GM23248 (cell line): ENCODE measurements around the gene CDC14A. TPM values are rescaled to one million over a fixed set of nuclear protein-coding genes. Genes with fewer than 3 reads are reported as not detected.

Experiments used
- DNase-seq: peaks from one replicate; pipeline ENCODE4 v3.0.0-alpha.2; 2015
- H2AFZ ChIP-seq: fragments of 200-600 bp; sonication (generic); 2 replicates; pipeline ENCODE4 v1.6.1; 2016; ENCODE audit warnings: antibody characterized with exemption
- H3F3A ChIP-seq: fragments of 200-600 bp; sonication (generic); 2 replicates; pipeline ENCODE4 v1.6.1; 2016; ENCODE audit warnings: mild to moderate bottlenecking, antibody characterized with exemption, mixed run types; ENCODE audit not compliant: insufficient read depth
- H3K27ac ChIP-seq: fragments of 200-600 bp; sonication (generic); 2 replicates; pipeline ENCODE4 v1.5.1; 2016; ENCODE audit warnings: mild to moderate bottlenecking
- H3K27me3 ChIP-seq: fragments of 200-600 bp; sonication (generic); replicated peaks from 2 replicates; pipeline ENCODE4 v1.6.1; 2016; ENCODE audit warnings: mild to moderate bottlenecking; ENCODE audit not compliant: insufficient read depth
- H3K36me3 ChIP-seq: fragments of 200-600 bp; sonication (generic); 2 replicates; pipeline ENCODE4 v1.6.1; 2016; ENCODE audit warnings: low read depth, mild to moderate bottlenecking
- H3K4me1 ChIP-seq: fragments of 200-600 bp; sonication (generic); 2 replicates; pipeline ENCODE4 v1.6.1; 2016; ENCODE audit warnings: mild to moderate bottlenecking; ENCODE audit not compliant: insufficient read depth
- H3K4me2 ChIP-seq: fragments of 200-600 bp; sonication (generic); one replicate; pipeline ENCODE4 v1.6.1; 2016; ENCODE audit warnings: mild to moderate bottlenecking; ENCODE audit not compliant: unreplicated experiment
- H3K4me3 ChIP-seq: fragments of 200-600 bp; sonication (generic); 2 replicates; pipeline ENCODE4 v1.5.1; 2016; ENCODE audit warnings: mild to moderate bottlenecking
- H3K79me2 ChIP-seq: fragments of 200-600 bp; sonication (generic); 2 replicates; pipeline ENCODE4 v1.6.1; 2016; ENCODE audit warnings: mild to moderate bottlenecking; ENCODE audit not compliant: insufficient read depth
- H3K9ac ChIP-seq: fragments of 200-600 bp; sonication (generic); 2 replicates; pipeline ENCODE4 v1.6.1; 2016; ENCODE audit warnings: mild to moderate bottlenecking
- H3K9me2 ChIP-seq: fragments of 200-600 bp; sonication (generic); 2 replicates; pipeline ENCODE4 v1.6.1; 2016; ENCODE audit warnings: mixed run types, mild to moderate bottlenecking, moderate library complexity; ENCODE audit not compliant: insufficient read depth
- H3K9me3 ChIP-seq: fragments of 200-600 bp; sonication (generic); one replicate; pipeline ENCODE4 v1.6.1; 2017; ENCODE audit warnings: low read depth
- H4K20me1 ChIP-seq: fragments of 200-600 bp; sonication (generic); 2 replicates; pipeline ENCODE4 v1.6.0; 2016; ENCODE audit not compliant: insufficient read depth
- EZH2 ChIP-seq: fragments of 200-600 bp; sonication (generic); IDR thresholded peaks from 2 replicates; pipeline ENCODE4 v1.6.1; 2018; ENCODE audit warnings: antibody characterized with exemption, mild to moderate bottlenecking; ENCODE audit not compliant: insufficient read depth, poor library complexity, severe bottlenecking
- EZH2phosphoT487 ChIP-seq: fragments of 200-600 bp; sonication (generic); IDR thresholded peaks from 2 replicates; pipeline ENCODE4 v1.6.1; 2018; ENCODE audit warnings: antibody characterized with exemption, moderate library complexity, mild to moderate bottlenecking, low read depth; ENCODE audit not compliant: insufficient read depth
- WGBS, 2 experiments: methylation state at CpG; one replicate each; pipeline ENCODE4 v1.1.6; 2015 to 2017; ENCODE audit warnings: low lambda C conversion rate in 2 of 2, low coverage in 1 of 2; ENCODE audit errors: missing lambda C conversion rate in 2 of 2; 5-methylcytosine and 5-hydroxymethylcytosine counted together
- in situ Hi-C: fragments of 300-500 bp; cut with MboI; formaldehyde crosslinking; loops from 2 replicates; pipeline ENCODE4 v1.15.0; 2020
- polyA plus RNA-seq: library from polyadenylated mRNA; unstranded; fragments of >200 nt; fragmentation: Nextera tagmentation; extraction: Ambion mirVana; gene quantifications from 2 replicates; pipeline ENCODE4 v1.2.1, GENCODE V29; 2016
- total RNA-seq: library from RNA; depleted of rRNA; stranded (reverse); fragments of >200 nt; shearing (Covaris generic); gene quantifications from 2 replicates; pipeline ENCODE4 v1.2.3, GENCODE V29; 2014

CDC14A gene
- total and polyA plus RNA-seq, 2 experiments from 2014 or later = 1.5 to 1.8 TPM

DNA sequence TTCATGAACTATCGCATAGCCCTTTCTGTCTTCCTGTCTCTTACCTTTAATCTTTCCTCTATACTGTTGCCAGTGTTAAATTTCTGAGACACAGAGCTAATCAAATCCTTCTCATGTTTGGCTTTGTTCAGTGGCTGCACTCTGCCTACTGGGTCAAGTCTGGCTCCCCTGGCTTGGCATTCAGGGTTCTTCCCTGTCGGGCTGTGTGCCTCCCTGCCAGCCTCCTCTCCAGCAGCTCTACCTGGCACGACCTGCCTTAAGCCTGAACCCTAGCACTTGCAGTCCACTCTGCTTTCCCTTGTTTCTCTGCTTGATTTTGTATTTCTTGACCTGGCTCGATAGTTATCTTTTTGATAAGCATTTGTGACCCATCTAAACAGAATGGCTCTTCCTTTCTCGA lies 159.5 kb downstream of the CDC14A start:
- H4K20me1 ChIP-seq = no peaks in the 10 kb centered on the region
- H3K4me3 ChIP-seq = no peak overlapping the region
- H3K9ac ChIP-seq = no peak overlapping the region
- no peak for DNase-seq
- no peak overlapping the region for H3K27ac ChIP-seq
- H3K9me3 ChIP-seq = no peaks in the 10 kb centered on the region
- H3K4me2 ChIP-seq = no peak overlapping the region
- no peaks in the 10 kb centered on the region for H3K36me3 ChIP-seq
- no peak overlapping the region for H2AFZ ChIP-seq
- in situ Hi-C loops = no loop called here
- no peaks in the 10 kb centered on the region for H3K4me1 ChIP-seq
- H3K27me3 ChIP-seq = no peaks in the 10 kb centered on the region
- H3F3A ChIP-seq = no peaks in the 10 kb centered on the region
- 82 to 91% methylated on average over 5 of the region's 5 CpGs for WGBS, 2 experiments
- H3K79me2 ChIP-seq = no peaks in the 10 kb centered on the region
- H3K9me2 ChIP-seq = no peaks in the 10 kb centered on the region
- TF ChIP-seq EZH2phosphoT487 (no peak), EZH2 (no peak)

DNA sequence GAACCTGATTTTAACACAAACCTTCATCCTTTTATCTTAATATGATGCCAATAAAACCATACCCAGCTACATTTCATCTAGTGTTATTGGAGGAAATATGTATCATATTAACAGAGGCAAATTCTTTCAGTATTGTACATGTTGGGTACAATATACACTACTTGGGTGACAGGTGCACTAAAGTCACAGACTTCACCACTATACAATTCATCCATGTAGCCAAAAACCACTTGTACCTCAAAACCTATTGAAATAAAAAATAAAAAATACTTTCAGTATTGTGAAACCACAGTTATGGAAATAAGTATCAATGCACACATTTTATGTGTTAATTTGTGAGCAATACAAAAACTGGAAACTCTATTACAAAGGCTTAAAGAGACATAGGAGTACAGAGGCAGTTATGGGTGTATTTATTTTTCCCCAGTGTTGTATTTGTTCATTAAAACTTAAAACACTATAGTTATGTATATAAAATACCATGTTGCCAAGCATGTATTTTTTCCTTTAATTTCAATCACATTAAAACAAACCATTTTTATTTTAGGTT lies 160.6 kb downstream of the CDC14A start:
- no peaks in the 10 kb centered on the region for H3K79me2 ChIP-seq
- no peaks in the 10 kb centered on the region for H4K20me1 ChIP-seq
- no peaks in the 10 kb centered on the region for H3K36me3 ChIP-seq
- H3F3A ChIP-seq = no peaks in the 10 kb centered on the region
- no peak overlapping the region for H3K4me3 ChIP-seq
- H3K4me2 ChIP-seq = no peak overlapping the region
- no peak overlapping the region for H3K27ac ChIP-seq
- no peaks in the 10 kb centered on the region for H3K9me3 ChIP-seq
- no peak overlapping the region for H2AFZ ChIP-seq
- H3K27me3 ChIP-seq = no peaks in the 10 kb centered on the region
- H3K4me1 ChIP-seq = no peaks in the 10 kb centered on the region
- TF ChIP-seq EZH2phosphoT487 = no peak
- no peak overlapping the region for H3K9ac ChIP-seq
- in situ Hi-C loops = no loop called here
- no peaks in the 10 kb centered on the region for H3K9me2 ChIP-seq
- no peak for DNase-seq

DNA sequence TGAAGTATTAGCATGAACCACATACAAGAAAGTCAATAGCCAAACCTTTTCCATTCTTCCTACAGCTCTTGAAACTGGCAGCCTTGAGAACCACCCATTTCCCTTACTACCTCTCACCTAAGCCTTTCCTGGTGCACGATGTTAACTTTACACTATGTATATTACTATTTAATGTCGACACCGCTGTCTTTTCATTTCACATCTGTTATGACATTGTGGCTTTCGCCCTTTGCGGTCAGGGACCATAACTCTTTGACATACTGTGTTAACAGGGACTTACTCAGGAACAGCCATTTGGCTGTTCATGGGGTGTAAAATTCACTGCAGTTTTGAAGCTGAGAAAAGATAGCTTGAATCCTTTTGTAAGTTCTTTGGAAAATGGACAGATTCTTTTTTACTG lies 164.6 kb downstream of the CDC14A start:
- no peaks in the 10 kb centered on the region for H3K27me3 ChIP-seq
- in situ Hi-C loops = no loop called here
- no peaks in the 10 kb centered on the region for H4K20me1 ChIP-seq
- H3K4me3 ChIP-seq = no peak overlapping the region
- no peaks in the 10 kb centered on the region for H3K9me3 ChIP-seq
- no peak overlapping the region for H2AFZ ChIP-seq
- 58 to 62% methylated on average over 5 of the region's 5 CpGs for WGBS, 2 experiments
- no peak overlapping the region for H3K4me2 ChIP-seq
- H3K79me2 ChIP-seq = no peaks in the 10 kb centered on the region
- H3K27ac ChIP-seq = no peak overlapping the region
- TF ChIP-seq EZH2 = no peak
- no peak for TF ChIP-seq EZH2phosphoT487
- no peak overlapping the region for H3K9ac ChIP-seq
- no peak for DNase-seq
- H3F3A ChIP-seq = no peaks in the 10 kb centered on the region
- H3K36me3 ChIP-seq = no peaks in the 10 kb centered on the region
- H3K4me1 ChIP-seq = no peaks in the 10 kb centered on the region
- no peaks in the 10 kb centered on the region for H3K9me2 ChIP-seq

DNA sequence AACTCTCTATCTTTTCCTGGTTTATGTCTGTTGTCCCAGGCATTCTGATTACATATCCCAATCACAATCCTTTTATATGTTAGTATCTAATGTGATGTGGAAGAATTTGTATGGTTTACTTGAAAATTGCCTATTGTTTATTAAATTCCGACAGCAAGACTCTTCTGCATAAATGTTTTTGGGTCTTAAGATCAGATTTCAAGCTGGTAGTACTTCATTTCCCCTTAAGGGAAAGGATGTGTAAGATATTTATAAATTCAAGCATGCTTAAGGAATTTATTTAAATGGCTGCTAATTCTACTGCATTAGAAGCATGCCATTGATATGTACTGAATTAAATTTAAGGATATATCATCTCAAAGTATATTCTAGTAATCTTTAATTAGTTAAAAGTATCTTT lies 165.2 kb downstream of the CDC14A start:
- Histone ChIP-seq H3K9me2 (no peaks in the 10 kb centered on the region), H3K27me3 (no peaks in the 10 kb centered on the region), H3K9ac (no peak overlapping the region), H3K9me3 (no peaks in the 10 kb centered on the region), H3K79me2 (no peaks in the 10 kb centered on the region), H2AFZ (no peak overlapping the region), H3K27ac (no peak overlapping the region), H4K20me1 (no peaks in the 10 kb centered on the region), H3K4me2 (no peak overlapping the region), H3F3A (no peaks in the 10 kb centered on the region), H3K4me1 (no peaks in the 10 kb centered on the region), H3K4me3 (no peak overlapping the region), H3K36me3 (no peaks in the 10 kb centered on the region)
- in situ Hi-C loops = no loop called here
- DNase-seq = no peak
- WGBS, 2 experiments = 88 to 94% methylated on average over 1 of the region's 1 CpG
- TF ChIP-seq EZH2phosphoT487 = no peak
- TF ChIP-seq EZH2 = no peak

DNA sequence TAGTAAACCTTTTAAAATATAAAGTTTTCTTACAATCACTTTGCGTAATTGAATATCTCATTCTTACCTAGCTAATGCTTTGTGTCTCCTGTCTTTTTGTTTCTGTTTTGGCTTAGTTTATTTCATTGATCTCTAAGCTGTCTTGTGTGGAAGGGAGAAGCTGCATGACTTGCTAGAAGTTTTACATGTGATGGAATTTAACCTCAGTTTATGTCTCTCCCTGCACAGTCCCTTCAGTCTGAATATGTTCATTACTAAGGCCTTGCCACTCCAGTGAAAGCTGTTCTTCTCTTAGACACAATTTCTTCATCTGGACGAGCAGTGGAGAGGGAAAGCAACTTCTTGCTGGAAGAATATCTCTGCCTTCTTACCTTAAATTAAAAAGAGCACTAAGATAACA lies 165.7 kb downstream of the CDC14A start:
- Histone ChIP-seq H3K4me2 (no peak overlapping the region), H3K4me3 (no peak overlapping the region), H2AFZ (no peak overlapping the region), H3K9me3 (no peaks in the 10 kb centered on the region), H3K4me1 (no peaks in the 10 kb centered on the region), H3K9me2 (no peaks in the 10 kb centered on the region), H4K20me1 (no peaks in the 10 kb centered on the region), H3K27ac (no peak overlapping the region), H3K9ac (no peak overlapping the region), H3K36me3 (no peaks in the 10 kb centered on the region), H3F3A (no peaks in the 10 kb centered on the region), H3K79me2 (no peaks in the 10 kb centered on the region), H3K27me3 (no peaks in the 10 kb centered on the region)
- TF ChIP-seq EZH2 (no peak), EZH2phosphoT487 (no peak)
- in situ Hi-C loops = no loop called here
- WGBS, 2 experiments = 41 to 46% methylated on average over 2 of the region's 2 CpGs
- no peak for DNase-seq
